Common myeloid progenitor, CD34-positive (primary cell): ENCODE results near the gene SLC17A8. TPM values are rescaled to one million over a fixed set of nuclear protein-coding genes. Genes with fewer than 3 reads are reported as not detected.
"Not testable (repeated sequence)": the region's sequence is repeated elsewhere in the genome, so short reads cannot be mapped to it uniquely, and the experiment has no call there.

Experiments used
- CTCF ChIA-PET: fragments of 350-600 bp; sonication (Branson Sonifier 250); formaldehyde crosslinking; loops from one replicate; lab custom pipeline; 2021; ENCODE audit warnings: antibody characterized with exemption; lab: Charles Lee
- POLR2A ChIA-PET: fragments of 350-600 bp; sonication (Branson Sonifier 250); formaldehyde crosslinking; loops from one replicate; lab custom pipeline; 2021; ENCODE audit warnings: antibody characterized with exemption; lab: Charles Lee
- DNase-seq, 3 donors: peaks; one replicate each; pipeline versions ENCODE4 v3.0.0 to v3.0.0-alpha.2; 2013
- H3K27ac ChIP-seq, 2 experiments: 1 replicate in 1 of 2; 2 replicates in 1 of 2; pipeline ENCODE4 v1.7.0; 2013; ENCODE audit warnings: inconsistent platforms in 2 of 2, low read length in 2 of 2, mild to moderate bottlenecking in 2 of 2, low read depth in 1 of 2, moderate library complexity in 1 of 2; ENCODE audit not compliant: severe bottlenecking in 2 of 2, insufficient read depth in 1 of 2, poor library complexity in 1 of 2
- H3K27me3 ChIP-seq, 5 experiments: replicated peaks in 2 of 5; 1 replicate in 3 of 5; 2 replicates in 2 of 5; pipeline versions ENCODE4 v1.6.1 to v1.7.0; 2013; ENCODE audit warnings: low read length in 4 of 5, mild to moderate bottlenecking in 2 of 5, moderate library complexity in 2 of 5, inconsistent platforms in 1 of 5; ENCODE audit not compliant: insufficient read depth in 5 of 5, control insufficient read depth in 4 of 5
- H3K36me3 ChIP-seq, 4 experiments: 1 replicate in 2 of 4; 2 replicates in 2 of 4; pipeline versions ENCODE4 v1.6.1 to v1.7.0; 2013; ENCODE audit warnings: low read length in 3 of 4, control low read depth in 1 of 4, mild to moderate bottlenecking in 1 of 4; ENCODE audit not compliant: control insufficient read depth in 4 of 4, insufficient read depth in 4 of 4
- H3K4me1 ChIP-seq, 4 experiments: 1 replicate in 3 of 4; 2 replicates in 1 of 4; pipeline versions ENCODE4 v1.6.1 to v1.7.1; 2013; ENCODE audit warnings: low read length in 3 of 4, mild to moderate bottlenecking in 3 of 4, control low read depth in 1 of 4, inconsistent platforms in 1 of 4, moderate library complexity in 1 of 4; ENCODE audit not compliant: control insufficient read depth in 4 of 4, insufficient read depth in 4 of 4; ENCODE audit errors: control extremely low read depth in 1 of 4
- H3K4me3 ChIP-seq, 7 experiments: 1 replicate in 4 of 7; 2 replicates in 3 of 7; pipeline versions ENCODE4 v1.5.1 to v1.7.0; 2013; ENCODE audit warnings: mild to moderate bottlenecking in 7 of 7, low read length in 6 of 7, moderate library complexity in 6 of 7, inconsistent platforms in 2 of 7, low read depth in 2 of 7, control low read depth in 1 of 7; ENCODE audit not compliant: insufficient read depth in 4 of 7, control insufficient read depth in 1 of 7; ENCODE audit errors: extremely low read depth in 1 of 7
- H3K9me3 ChIP-seq, 5 experiments: 1 replicate in 4 of 5; 2 replicates in 1 of 5; pipeline versions ENCODE4 v1.6.1 to v1.7.1; 2013; ENCODE audit warnings: low read length in 4 of 5, mild to moderate bottlenecking in 2 of 5, inconsistent platforms in 1 of 5, low read depth in 1 of 5, moderate library complexity in 1 of 5; ENCODE audit not compliant: control insufficient read depth in 4 of 5, insufficient read depth in 2 of 5; ENCODE audit errors: control extremely low read depth in 1 of 5
- WGBS: methylation state at CpG from one replicate; pipeline ENCODE4 v1.1.5; 2013; ENCODE audit not compliant: insufficient coverage; 5-methylcytosine and 5-hydroxymethylcytosine counted together
- polyA plus RNA-seq: library from polyadenylated mRNA; unstranded; fragments of 120-200 nt; gene quantifications from one replicate; pipeline ENCODE4 v1.2.1, GENCODE V29; 2013

Gene SLC17A8
- not detected for polyA plus RNA-seq

DNA sequence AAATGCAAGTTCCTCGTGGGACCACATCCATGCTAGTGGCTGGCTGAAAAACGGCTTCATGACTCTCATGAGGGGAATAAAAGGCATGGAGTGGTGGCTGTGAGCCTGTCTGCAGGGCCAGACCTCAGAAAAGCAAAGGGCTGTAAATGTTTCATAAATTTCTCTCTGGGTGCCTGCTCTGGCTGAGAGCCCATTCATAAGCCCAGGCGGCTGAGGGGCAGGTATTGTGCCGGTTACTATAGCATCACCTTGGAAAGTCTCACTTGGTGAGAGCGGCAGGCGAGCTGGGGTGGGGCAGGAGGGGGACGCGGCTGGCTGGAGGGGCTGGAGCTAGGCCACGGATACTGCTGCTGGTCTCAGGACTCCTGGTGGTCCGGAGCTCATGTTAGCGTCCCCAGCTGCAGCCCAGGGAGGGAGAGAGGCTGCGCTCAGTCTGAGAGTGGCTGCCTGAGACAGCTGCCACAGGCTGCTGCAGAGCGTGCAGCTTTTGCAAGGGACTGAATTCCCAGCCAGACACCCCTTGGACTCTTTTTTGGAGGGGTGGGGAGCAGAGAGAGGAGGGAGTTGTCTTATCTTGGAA, at the start of gene SLC17A8:
Gene SLC17A8 (plus strand): TSS at position 431 of the 580 bp plus-strand sequence. CDS start 318 bp downstream, outside the sequence.
- peak in 1 of 3 donors; percentile 1 for DNase-seq
- no peaks in the 10 kb centered on the region for H3K36me3 ChIP-seq
- no peak within 1 kb of the TSS for H3K4me3 ChIP-seq
- no peak within 1 kb of the TSS for H3K27ac ChIP-seq
- H3K9me3 ChIP-seq, result no peaks in the 10 kb centered on the region
- POLR2A ChIA-PET, result interaction anchor here (0.6 kb wide), 1 partner anchor 177 kb away, joined by 3 read pairs; no protein-coding TSS in a partner anchor
- no peaks in the 10 kb centered on the region for H3K4me1 ChIP-seq
- CTCF ChIA-PET, result interaction anchor here (1.2 kb wide), 1 partner anchor 197 kb away, joined by 6 read pairs; no protein-coding TSS in a partner anchor
- H3K27me3 ChIP-seq, result peaks cover 0 to 9% (median 7%) of the 10 kb centered on the region in 5 experiments
- WGBS, result 48% methylated on average over 13 of the region's 13 CpGs

DNA sequence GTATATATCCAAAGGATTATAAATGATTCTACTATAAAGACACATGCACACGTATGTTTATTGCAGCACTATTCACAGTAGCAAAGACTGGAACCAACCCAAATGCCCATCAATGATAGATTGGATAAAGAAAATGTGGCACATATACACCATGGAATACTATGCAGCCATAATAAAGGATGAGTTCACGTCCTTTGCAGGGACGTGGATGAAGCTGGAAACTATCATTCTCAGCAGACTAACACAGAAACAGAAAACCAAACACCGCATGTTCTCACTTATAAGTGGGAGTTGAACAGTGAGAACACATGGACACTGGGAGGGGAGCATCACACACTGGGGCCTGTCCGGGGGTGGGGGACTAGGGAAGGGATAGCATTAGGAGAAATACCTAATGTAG, 48.7 kb upstream of the SLC17A8 start:
- DNase-seq, H3K4me3 ChIP-seq, H3K27ac ChIP-seq, H3K4me1 ChIP-seq, POLR2A ChIA-PET, H3K27me3 ChIP-seq, CTCF ChIA-PET: not testable (repeated sequence)
- Histone ChIP-seq H3K36me3 (peaks cover 7 to 43% (median 19%) of the 10 kb centered on the region in 4 experiments), H3K9me3 (peaks cover 0 to 13% (median 8%) of the 10 kb centered on the region in 5 experiments)
- WGBS, result no CpG with 5 or more reads among the region's 5 CpGs

DNA sequence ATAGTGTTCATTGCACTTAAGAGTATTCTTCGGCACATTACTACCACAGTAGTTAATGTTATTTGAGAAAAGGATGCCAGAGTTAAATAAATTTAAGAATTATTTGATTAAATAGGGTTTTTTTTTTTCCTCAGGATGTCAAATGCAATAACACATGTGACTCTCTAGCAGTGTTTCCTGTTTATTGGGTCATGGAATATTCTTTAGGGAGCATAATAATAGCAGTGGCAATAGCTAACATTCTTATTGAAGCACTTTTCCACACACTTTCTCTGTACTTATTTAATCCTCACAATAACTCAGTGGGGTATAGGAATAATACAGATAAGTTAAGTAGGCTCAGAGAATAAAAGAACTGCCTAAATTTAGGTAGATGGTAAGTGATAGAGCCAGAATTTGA, 45.6 kb upstream of the SLC17A8 start:
- peaks cover 9 to 43% (median 23%) of the 10 kb centered on the region in 4 experiments for H3K36me3 ChIP-seq
- H3K27ac ChIP-seq, result no peak overlapping the region
- no peaks in the 10 kb centered on the region for H3K4me1 ChIP-seq
- POLR2A ChIA-PET, result no interaction called here
- no peak overlapping the region for H3K4me3 ChIP-seq
- no peaks in the 10 kb centered on the region for H3K9me3 ChIP-seq
- no peaks in the 10 kb centered on the region for H3K27me3 ChIP-seq
- DNase-seq, result no peak
- CTCF ChIA-PET, result interaction anchor here (1.0 kb wide), 1 partner anchor 26 kb away, joined by 3 read pairs; no protein-coding TSS in a partner anchor
- WGBS, result no CpG with 5 or more reads among the region's 1 CpG

DNA sequence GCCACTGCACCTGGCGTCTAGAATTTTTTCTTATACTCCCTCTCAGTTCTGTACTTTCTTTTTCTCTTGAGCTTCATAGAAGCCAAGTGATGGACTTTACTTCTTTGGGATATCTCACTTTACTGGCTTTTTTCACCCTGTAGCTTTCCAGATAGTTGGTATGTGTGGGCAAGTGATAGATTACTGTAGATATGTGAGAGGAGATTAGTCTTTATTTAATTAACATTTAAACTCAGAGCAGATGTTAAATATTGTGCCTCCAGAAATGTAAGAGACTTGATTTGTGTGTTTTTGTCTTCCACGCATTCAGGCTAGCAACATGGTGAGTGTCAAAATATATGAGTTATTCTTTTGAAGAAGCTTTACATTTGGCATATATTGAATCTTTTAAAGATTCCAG, 39.5 kb upstream of the SLC17A8 start:
- CTCF ChIA-PET, result interaction anchor here (0.8 to 1.1 kb wide), 2 partner anchors 50 to 171 kb away, joined by 3 read pairs; no protein-coding TSS in a partner anchor
- POLR2A ChIA-PET, result no interaction called here
- no CpG with 5 or more reads among the region's 2 CpGs for WGBS

DNA sequence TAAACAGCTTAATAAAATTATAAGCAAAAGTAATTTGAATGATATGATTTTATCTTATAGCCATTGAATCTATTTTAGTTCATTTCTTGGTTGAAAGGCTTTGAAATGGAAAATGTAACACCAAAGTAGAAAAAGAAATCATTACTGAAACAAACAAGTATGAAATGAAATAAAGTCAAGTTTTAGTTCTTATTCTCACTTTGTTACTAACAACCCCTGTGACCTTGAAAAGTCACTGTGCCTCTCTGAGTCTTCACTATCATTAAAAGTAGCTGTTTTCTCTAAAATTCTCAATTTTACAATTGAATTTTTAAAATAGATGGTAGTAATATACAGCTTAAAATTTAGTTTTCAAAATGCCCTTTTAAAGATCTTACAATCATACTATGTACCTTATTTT, 32.4 kb upstream of the SLC17A8 start:
- Histone ChIP-seq H3K4me3 (no peak overlapping the region), H3K27ac (no peak overlapping the region), H3K4me1 (peaks cover 0 to 3% (median 0%) of the 10 kb centered on the region in 4 experiments), H3K27me3 (no peaks in the 10 kb centered on the region), H3K36me3 (peaks cover 6 to 35% (median 16%) of the 10 kb centered on the region in 4 experiments), H3K9me3 (no peaks in the 10 kb centered on the region)
- CTCF ChIA-PET, result no interaction called here
- POLR2A ChIA-PET, result no interaction called here
- DNase-seq, result no peak

More for the DNA sequence above, 39.5 kb upstream of the SLC17A8 start:
- H3K9me3 ChIP-seq, result no peaks in the 10 kb centered on the region
- no peak overlapping the region for H3K27ac ChIP-seq
- DNase-seq, result no peak
- no peaks in the 10 kb centered on the region for H3K27me3 ChIP-seq
- no peak overlapping the region for H3K4me3 ChIP-seq
- peaks cover 4 to 41% (median 21%) of the 10 kb centered on the region in 4 experiments for H3K36me3 ChIP-seq
- peaks cover 0 to 4% (median 0%) of the 10 kb centered on the region in 4 experiments for H3K4me1 ChIP-seq

DNA sequence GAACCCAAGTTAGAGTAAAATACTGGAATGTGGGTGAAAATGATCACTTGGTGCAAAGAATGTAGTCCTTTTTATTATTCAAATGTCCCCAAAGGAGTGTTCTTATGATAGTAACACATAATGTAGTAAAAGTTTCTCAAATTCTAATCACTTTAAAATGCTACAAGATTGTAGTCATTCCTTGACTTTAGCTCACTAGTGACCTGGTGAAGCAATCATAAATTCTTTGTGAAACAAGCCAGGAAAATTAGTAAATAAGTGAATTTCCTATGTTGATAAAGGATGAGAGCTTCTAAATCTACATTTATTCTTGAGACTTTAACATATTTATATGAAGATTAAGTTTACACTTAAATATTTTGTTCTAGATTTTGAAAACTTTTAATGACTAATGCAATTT, 30.7 kb upstream of the SLC17A8 start:
- ChIA-PET CTCF (no interaction called here), POLR2A (no interaction called here)
- H3K36me3 ChIP-seq, result peaks cover 9 to 42% (median 23%) of the 10 kb centered on the region in 4 experiments
- DNase-seq, result no peak
- no peak overlapping the region for H3K27ac ChIP-seq
- H3K4me1 ChIP-seq, result no peaks in the 10 kb centered on the region
- no peaks in the 10 kb centered on the region for H3K9me3 ChIP-seq
- no peaks in the 10 kb centered on the region for H3K27me3 ChIP-seq
- no peak overlapping the region for H3K4me3 ChIP-seq

DNA sequence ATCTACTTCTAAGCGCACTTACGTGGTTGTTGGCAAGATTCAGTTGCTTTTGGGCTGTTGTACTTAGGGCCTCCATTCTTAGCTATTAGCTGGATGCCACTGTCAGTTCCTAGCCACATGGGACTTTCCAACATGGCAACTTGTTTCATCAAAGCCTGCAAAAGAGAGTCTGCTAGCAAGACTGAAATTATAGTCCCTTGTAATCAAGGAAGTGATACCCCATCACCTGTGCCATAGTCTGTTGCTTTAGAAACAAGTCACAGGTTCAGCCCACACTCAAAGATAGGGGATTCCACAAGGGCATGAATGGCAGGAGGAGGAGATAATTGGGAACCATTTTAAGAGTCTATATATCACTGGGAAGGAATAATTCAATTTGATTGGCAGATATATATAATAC, 27.1 kb upstream of the SLC17A8 start:
- WGBS, result 100% methylated on average over 2 of the region's 2 CpGs
- Histone ChIP-seq H3K4me1 (no peaks in the 10 kb centered on the region), H3K4me3 (no peak overlapping the region), H3K27ac (no peak overlapping the region), H3K9me3 (no peaks in the 10 kb centered on the region), H3K27me3 (no peaks in the 10 kb centered on the region), H3K36me3 (peaks cover 9 to 42% (median 34%) of the 10 kb centered on the region in 4 experiments)
- POLR2A ChIA-PET, result no interaction called here
- no peak for DNase-seq
- CTCF ChIA-PET, result interaction anchor here (0.7 kb wide), 1 partner anchor 221 kb away, joined by 3 read pairs; no protein-coding TSS in a partner anchor
